K562 (cell line): Measurements from ENCODE around the gene ZNRF1.

Experiments used
- ETV6 ChIP-seq, 3 experiments: fragments of 150-350 bp in 1 of 3; sonication (generic) in 1 of 3; formaldehyde crosslinking in 1 of 3; IDR thresholded peaks; 2 replicates each; pipeline versions ENCODE4 v1.6.1 to v1.8.0; 2014 to 2022; ENCODE audit warnings: borderline replicate concordance in 2 of 3, low read depth in 2 of 3, antibody characterized with exemption in 1 of 3, low read length in 1 of 3, mild to moderate bottlenecking in 1 of 3, missing genetic modification reagents in 1 of 3
- MECOM ChIP-seq: fragments of 250-450 bp; sonication (Bioruptor Pico); IDR thresholded peaks from 2 replicates; pipeline ENCODE4 v1.8.0; 2022; ENCODE audit warnings: inconsistent platforms
- PRPF4 ChIP-seq: fragments of 200-400 bp; formaldehyde crosslinking; IDR thresholded peaks from one replicate; pipeline ENCODE4 v1.6.1; 2017; ENCODE audit warnings: low read length, low read depth, mild to moderate bottlenecking; ENCODE audit not compliant: insufficient read depth, poor library complexity, severe bottlenecking
- TEAD1 ChIP-seq, 2 experiments: fragments of 450-650 bp in 1 of 2; sonication (generic) in 1 of 2; formaldehyde crosslinking; IDR thresholded peaks; 2 replicates each; pipeline versions ENCODE4 v1.4.0 to v1.8.0; 2020 to 2022; ENCODE audit warnings: mild to moderate bottlenecking in 2 of 2, missing genetic modification reagents in 1 of 2
- TF ChIP-seq, protein P1 (sequence below), 3 experiments: IDR thresholded peaks in 2 of 3; conservative IDR thresholded peaks in 1 of 3; 2 replicates each; pipeline ENCODE4 v1.5.1; 2011 to 2012; ENCODE audit warnings: low read length in 3 of 3, mild to moderate bottlenecking in 3 of 3, control low read depth in 2 of 3, improper control_type of control experiment in 1 of 3, inconsistent platforms in 1 of 3, low read depth in 1 of 3, mixed read lengths in 1 of 3, moderate library complexity in 1 of 3; ENCODE audit not compliant: insufficient read depth in 2 of 3
- TF ChIP-seq, protein P2 (sequence below): sonication (generic); formaldehyde crosslinking; IDR thresholded peaks from 2 replicates; pipeline ENCODE4 v1.8.0; 2022; ENCODE audit warnings: missing genetic modification reagents, mild to moderate bottlenecking, borderline replicate concordance
- TF ChIP-seq, protein P3 (sequence below): sonication (generic); formaldehyde crosslinking; IDR thresholded peaks from 2 replicates; pipeline ENCODE4 v1.8.1; 2022; ENCODE audit warnings: missing genetic modification reagents

DNA sequence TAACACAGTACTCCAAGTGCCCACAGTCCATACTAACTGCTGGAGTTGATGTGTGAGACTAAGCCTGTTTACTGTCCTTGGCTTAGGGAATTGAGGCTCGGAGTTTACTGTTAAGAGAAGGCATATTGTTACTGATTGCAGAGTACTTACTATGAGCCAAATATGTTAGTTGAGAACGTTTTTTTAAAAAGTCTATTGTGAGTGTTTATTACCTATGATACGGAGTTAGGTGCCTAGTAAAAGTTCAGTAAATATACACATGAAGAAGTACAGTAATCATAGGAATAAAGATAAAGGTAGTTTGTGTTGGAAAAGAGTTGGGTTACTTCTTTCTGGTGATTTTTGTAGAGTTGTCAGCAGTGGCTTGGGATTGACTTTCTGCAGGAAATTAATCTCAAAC is 25.4 kb downstream of the ZNRF1 start:
- TF ChIP-seq, protein P1, sequence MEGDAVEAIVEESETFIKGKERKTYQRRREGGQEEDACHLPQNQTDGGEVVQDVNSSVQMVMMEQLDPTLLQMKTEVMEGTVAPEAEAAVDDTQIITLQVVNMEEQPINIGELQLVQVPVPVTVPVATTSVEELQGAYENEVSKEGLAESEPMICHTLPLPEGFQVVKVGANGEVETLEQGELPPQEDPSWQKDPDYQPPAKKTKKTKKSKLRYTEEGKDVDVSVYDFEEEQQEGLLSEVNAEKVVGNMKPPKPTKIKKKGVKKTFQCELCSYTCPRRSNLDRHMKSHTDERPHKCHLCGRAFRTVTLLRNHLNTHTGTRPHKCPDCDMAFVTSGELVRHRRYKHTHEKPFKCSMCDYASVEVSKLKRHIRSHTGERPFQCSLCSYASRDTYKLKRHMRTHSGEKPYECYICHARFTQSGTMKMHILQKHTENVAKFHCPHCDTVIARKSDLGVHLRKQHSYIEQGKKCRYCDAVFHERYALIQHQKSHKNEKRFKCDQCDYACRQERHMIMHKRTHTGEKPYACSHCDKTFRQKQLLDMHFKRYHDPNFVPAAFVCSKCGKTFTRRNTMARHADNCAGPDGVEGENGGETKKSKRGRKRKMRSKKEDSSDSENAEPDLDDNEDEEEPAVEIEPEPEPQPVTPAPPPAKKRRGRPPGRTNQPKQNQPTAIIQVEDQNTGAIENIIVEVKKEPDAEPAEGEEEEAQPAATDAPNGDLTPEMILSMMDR (IDR thresholded peaks at IDR 0.05 in 2 of 3, conservative IDR thresholded peaks at IDR 0.05 in 1 of 3; ENCODE audit: insufficient read depth in 2 of 3, low read depth in 1 of 3, low read length in 3 of 3) = no peak
- TF ChIP-seq TEAD1 (CRISPR knock-in tag; IDR thresholded peaks at IDR 0.05) = no peak
- no peak for TF ChIP-seq PRPF4
- TF ChIP-seq, protein P2, sequence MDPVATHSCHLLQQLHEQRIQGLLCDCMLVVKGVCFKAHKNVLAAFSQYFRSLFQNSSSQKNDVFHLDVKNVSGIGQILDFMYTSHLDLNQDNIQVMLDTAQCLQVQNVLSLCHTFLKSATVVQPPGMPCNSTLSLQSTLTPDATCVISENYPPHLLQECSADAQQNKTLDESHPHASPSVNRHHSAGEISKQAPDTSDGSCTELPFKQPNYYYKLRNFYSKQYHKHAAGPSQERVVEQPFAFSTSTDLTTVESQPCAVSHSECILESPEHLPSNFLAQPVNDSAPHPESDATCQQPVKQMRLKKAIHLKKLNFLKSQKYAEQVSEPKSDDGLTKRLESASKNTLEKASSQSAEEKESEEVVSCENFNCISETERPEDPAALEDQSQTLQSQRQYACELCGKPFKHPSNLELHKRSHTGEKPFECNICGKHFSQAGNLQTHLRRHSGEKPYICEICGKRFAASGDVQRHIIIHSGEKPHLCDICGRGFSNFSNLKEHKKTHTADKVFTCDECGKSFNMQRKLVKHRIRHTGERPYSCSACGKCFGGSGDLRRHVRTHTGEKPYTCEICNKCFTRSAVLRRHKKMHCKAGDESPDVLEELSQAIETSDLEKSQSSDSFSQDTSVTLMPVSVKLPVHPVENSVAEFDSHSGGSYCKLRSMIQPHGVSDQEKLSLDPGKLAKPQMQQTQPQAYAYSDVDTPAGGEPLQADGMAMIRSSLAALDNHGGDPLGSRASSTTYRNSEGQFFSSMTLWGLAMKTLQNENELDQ (CRISPR knock-in tag) = no peak
- no peak for TF ChIP-seq ETV6 (IDR thresholded peaks at IDR 0.05; ENCODE audit: borderline replicate concordance in 1 of 2, low read depth in 2 of 2, low read length in 1 of 2)
- TF ChIP-seq ETV6 (CRISPR knock-in tag; IDR thresholded peaks at IDR 0.05; ENCODE audit: borderline replicate concordance) = no peak
- TF ChIP-seq, protein P3, sequence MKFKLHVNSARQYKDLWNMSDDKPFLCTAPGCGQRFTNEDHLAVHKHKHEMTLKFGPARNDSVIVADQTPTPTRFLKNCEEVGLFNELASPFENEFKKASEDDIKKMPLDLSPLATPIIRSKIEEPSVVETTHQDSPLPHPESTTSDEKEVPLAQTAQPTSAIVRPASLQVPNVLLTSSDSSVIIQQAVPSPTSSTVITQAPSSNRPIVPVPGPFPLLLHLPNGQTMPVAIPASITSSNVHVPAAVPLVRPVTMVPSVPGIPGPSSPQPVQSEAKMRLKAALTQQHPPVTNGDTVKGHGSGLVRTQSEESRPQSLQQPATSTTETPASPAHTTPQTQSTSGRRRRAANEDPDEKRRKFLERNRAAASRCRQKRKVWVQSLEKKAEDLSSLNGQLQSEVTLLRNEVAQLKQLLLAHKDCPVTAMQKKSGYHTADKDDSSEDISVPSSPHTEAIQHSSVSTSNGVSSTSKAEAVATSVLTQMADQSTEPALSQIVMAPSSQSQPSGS (CRISPR knock-in tag) = no peak
- no peak for TF ChIP-seq MECOM
